NCI-H187 (cell line): ENCODE results near the gene CNST.
"Not testable (repeated sequence)": the region's sequence is repeated elsewhere in the genome, so short reads cannot be mapped to it uniquely, and the experiment has no call there.

Source experiments
- DNase-seq, 2 experiments: peaks; one replicate each; lab custom pipeline; 2025; lab: John Stamatoyannopoulos, UW

Gene CNST

GRCh38 chr1:246558041-246558440, 8.2 kb upstream of the CNST start:
- DNase-seq: no peak

GRCh38 chr1:246559310-246559709, 6.9 kb upstream of the CNST start:
- no peak for DNase-seq

- DNase-seq: not testable (repeated sequence)
Observed at GRCh38 chr1:246560833-246561232, 5.4 kb upstream of the CNST start.

GRCh38 chr1:246564839-246565750, 1.2 kb upstream of the CNST start:
- no peak for DNase-seq

GRCh38 chr1:246565751-246566127, 517 bp upstream of the CNST start:
- DNase-seq: no peak

- no peak for DNase-seq
Observed at GRCh38 chr1:246566813-246567645, 773 bp downstream of the CNST start.

- DNase-seq: no peak
Observed at GRCh38 chr1:246567646-246568235, 1.5 kb downstream of the CNST start.

GRCh38 chr1:246569248-246570238, 3.3 kb downstream of the CNST start:
- no peak for DNase-seq

- DNase-seq: not testable (repeated sequence)
Observed at GRCh38 chr1:246571309-246571708, 5.1 kb downstream of the CNST start.

GRCh38 chr1:246571953-246572352, 5.7 kb downstream of the CNST start:
- no peak for DNase-seq

- DNase-seq: no peak
Observed at GRCh38 chr1:246572785-246573184, 6.5 kb downstream of the CNST start.

GRCh38 chr1:246573491-246573890, 7.2 kb downstream of the CNST start:
- DNase-seq: no peak

GRCh38 chr1:246576709-246577032, 10.4 kb downstream of the CNST start:
- DNase-seq: no peak

- no peak for DNase-seq
Observed at GRCh38 chr1:246577082-246577719, 10.9 kb downstream of the CNST start.

GRCh38 chr1:246577720-246578106, 11.5 kb downstream of the CNST start:
- no peak for DNase-seq

GRCh38 chr1:246579818-246580217, 13.6 kb downstream of the CNST start:
- no peak for DNase-seq

GRCh38 chr1:246580497-246581370, 14.5 kb downstream of the CNST start:
- DNase-seq: no peak

GRCh38 chr1:246582301-246583055, 16.2 kb downstream of the CNST start:
- no peak for DNase-seq

- DNase-seq: no peak
Observed at GRCh38 chr1:246583056-246583440, 16.8 kb downstream of the CNST start.
